ENCODE measurements around the gene ALAD. TPM values are rescaled to one million over a fixed set of nuclear protein-coding genes. Genes with fewer than 3 reads are reported as not detected.

Gene ALAD
- total RNA-seq, 1 donor from 2014 or later, result 26.2 TPM

- Mint-ChIP-seq H3K27ac (ENCODE audit: unreplicated experiment) (no peak overlapping the region), H3K9me3 (ENCODE audit: unreplicated experiment) (no peaks in the 10 kb centered on the region), H3K4me3 (ENCODE audit: unreplicated experiment) (no peak overlapping the region), H3K4me1 (ENCODE audit: unreplicated experiment) (peaks cover 10% of the 10 kb centered on the region), H3K36me3 (ENCODE audit: unreplicated experiment) (no peaks in the 10 kb centered on the region), H3K27me3 (ENCODE audit: unreplicated experiment) (peaks cover 51% of the 10 kb centered on the region)
- TF ChIP-seq CTCF (IDR thresholded peaks at IDR 0.05), result no peak
- no peak for DNase-seq (ENCODE audit: extremely low spot score, unreplicated experiment)
Observed at GRCh38 chr9:113356686-113357292, 44.3 kb downstream of the ALAD start.

- Mint-ChIP-seq H3K27me3 (ENCODE audit: unreplicated experiment) (peaks cover 66% of the 10 kb centered on the region), H3K4me1 (ENCODE audit: unreplicated experiment) (peaks cover 10% of the 10 kb centered on the region), H3K36me3 (ENCODE audit: unreplicated experiment) (no peaks in the 10 kb centered on the region), H3K9me3 (ENCODE audit: unreplicated experiment) (no peaks in the 10 kb centered on the region), H3K4me3 (ENCODE audit: unreplicated experiment) (no peak overlapping the region), H3K27ac (ENCODE audit: unreplicated experiment) (no peak overlapping the region)
- DNase-seq (ENCODE audit: extremely low spot score, unreplicated experiment), result no peak
- TF ChIP-seq CTCF (IDR thresholded peaks at IDR 0.05), result no peak
Observed at GRCh38 chr9:113355040-113355596, 46.0 kb downstream of the ALAD start.

GRCh38 chr9:113352411-113352810, 48.7 kb downstream of the ALAD start:
- H3K4me3 Mint-ChIP-seq (ENCODE audit: unreplicated experiment), result no peak overlapping the region
- no peak for TF ChIP-seq CTCF (IDR thresholded peaks at IDR 0.05)
- no peak for DNase-seq (ENCODE audit: extremely low spot score, unreplicated experiment)
- H3K27me3 Mint-ChIP-seq (ENCODE audit: unreplicated experiment), result peaks cover 82% of the 10 kb centered on the region
- peaks cover 17% of the 10 kb centered on the region for H3K4me1 Mint-ChIP-seq (ENCODE audit: unreplicated experiment)
- H3K9me3 Mint-ChIP-seq (ENCODE audit: unreplicated experiment), result no peaks in the 10 kb centered on the region
- H3K36me3 Mint-ChIP-seq (ENCODE audit: unreplicated experiment), result no peaks in the 10 kb centered on the region
- no peak overlapping the region for H3K27ac Mint-ChIP-seq (ENCODE audit: unreplicated experiment)

GRCh38 chr9:113352006-113352405, 49.1 kb downstream of the ALAD start:
- no peak overlapping the region for H3K27ac Mint-ChIP-seq (ENCODE audit: unreplicated experiment)
- H3K36me3 Mint-ChIP-seq (ENCODE audit: unreplicated experiment), result no peaks in the 10 kb centered on the region
- no peak for TF ChIP-seq CTCF (IDR thresholded peaks at IDR 0.05)
- H3K27me3 Mint-ChIP-seq (ENCODE audit: unreplicated experiment), result peaks cover 84% of the 10 kb centered on the region
- DNase-seq (ENCODE audit: extremely low spot score, unreplicated experiment), result no peak
- peaks cover 17% of the 10 kb centered on the region for H3K4me1 Mint-ChIP-seq (ENCODE audit: unreplicated experiment)
- H3K4me3 Mint-ChIP-seq (ENCODE audit: unreplicated experiment), result no peak overlapping the region
- H3K9me3 Mint-ChIP-seq (ENCODE audit: unreplicated experiment), result no peaks in the 10 kb centered on the region

- Mint-ChIP-seq H3K9me3 (ENCODE audit: unreplicated experiment) (no peaks in the 10 kb centered on the region), H3K27ac (ENCODE audit: unreplicated experiment) (no peak overlapping the region), H3K4me1 (ENCODE audit: unreplicated experiment) (peaks cover 14% of the 10 kb centered on the region), H3K27me3 (ENCODE audit: unreplicated experiment) (peaks cover 74% of the 10 kb centered on the region), H3K4me3 (ENCODE audit: unreplicated experiment) (no peak overlapping the region), H3K36me3 (ENCODE audit: unreplicated experiment) (no peaks in the 10 kb centered on the region)
- DNase-seq (ENCODE audit: extremely low spot score, unreplicated experiment), result no peak
- no peak for TF ChIP-seq CTCF (IDR thresholded peaks at IDR 0.05)
Observed at GRCh38 chr9:113350937-113351336, 50.1 kb downstream of the ALAD start.
